ENCODE measurements around the gene MTSS2.
A peak's percentile ranks its signal among the peaks of the same experiment; 100 is the strongest.

Gene MTSS2

GRCh38 chr16:70670175-70670574 lies 15.7 kb downstream of the MTSS2 start:
- no peak for DNase-seq

GRCh38 chr16:70665806-70666735 lies 19.8 kb downstream of the MTSS2 start:
- DNase-seq: no peak

GRCh38 chr16:70665113-70665694 lies 20.6 kb downstream of the MTSS2 start:
- DNase-seq: no peak

- DNase-seq: no peak
Observed at GRCh38 chr16:70664325-70665112, 21.3 kb downstream of the MTSS2 start.

GRCh38 chr16:70663524-70664324 lies 22.1 kb downstream of the MTSS2 start:
- no peak for DNase-seq

GRCh38 chr16:70662991-70663523 lies 22.8 kb downstream of the MTSS2 start:
- DNase-seq: no peak

- no peak for DNase-seq
Observed at GRCh38 chr16:70661918-70662641, 23.8 kb downstream of the MTSS2 start.

GRCh38 chr16:70661534-70661917 lies 24.3 kb downstream of the MTSS2 start:
- no peak for DNase-seq

GRCh38 chr16:70660672-70661350 lies 25.0 kb downstream of the MTSS2 start:
- no peak for DNase-seq

GRCh38 chr16:70659953-70660671 lies 25.7 kb downstream of the MTSS2 start:
- DNase-seq: no peak

- no peak for DNase-seq
Observed at GRCh38 chr16:70659546-70659945, 26.3 kb downstream of the MTSS2 start.

- no peak for DNase-seq
Observed at GRCh38 chr16:70658921-70659320, 26.9 kb downstream of the MTSS2 start.

- DNase-seq: no peak
Observed at GRCh38 chr16:70657956-70658355, 27.9 kb downstream of the MTSS2 start.

- no peak for DNase-seq
Observed at GRCh38 chr16:70656712-70657263, 29.1 kb downstream of the MTSS2 start.

GRCh38 chr16:70656065-70656711 lies 29.7 kb downstream of the MTSS2 start:
- DNase-seq: no peak

- peak; percentile 7 to 73 for DNase-seq
Observed at GRCh38 chr16:70653809-70654771, 31.8 kb downstream of the MTSS2 start.

- DNase-seq: no peak
Observed at GRCh38 chr16:70653406-70653805, 32.4 kb downstream of the MTSS2 start.

- DNase-seq: no peak
Observed at GRCh38 chr16:70652322-70652721, 33.5 kb downstream of the MTSS2 start.

Data from NCI-H446 (cell line).